Neuronal stem cell (in vitro differentiated cells): ENCODE results near the gene MYOF.
"Not testable (repeated sequence)": the region's sequence is repeated elsewhere in the genome, so short reads cannot be mapped to it uniquely, and the experiment has no call there.

Experiments
- DNase-seq: peaks from one replicate; pipeline ENCODE4 v3.0.0-alpha.2; 2013; ENCODE audit warnings: low spot score
- H2AFZ ChIP-seq: one replicate; pipeline ENCODE4 v1.6.1; 2013; ENCODE audit warnings: mild to moderate bottlenecking, low read length, inconsistent platforms
- H2AK5ac ChIP-seq: 2 replicates; pipeline ENCODE4 v1.6.1; 2013; ENCODE audit warnings: low read depth, mild to moderate bottlenecking, inconsistent platforms, low read length, moderate library complexity, mixed read lengths
- H2BK120ac ChIP-seq: 2 replicates; pipeline ENCODE4 v1.6.1; 2013; ENCODE audit warnings: low read depth, mild to moderate bottlenecking, inconsistent platforms, low read length, moderate library complexity, mixed read lengths
- H2BK12ac ChIP-seq: one replicate; pipeline ENCODE4 v1.6.1; 2013; ENCODE audit warnings: low read length, inconsistent platforms
- H2BK15ac ChIP-seq: 2 replicates; pipeline ENCODE4 v1.6.1; 2013; ENCODE audit warnings: mild to moderate bottlenecking, low read length, inconsistent platforms, mixed read lengths
- H2BK5ac ChIP-seq: one replicate; pipeline ENCODE4 v1.6.1; 2013; ENCODE audit warnings: inconsistent platforms, mild to moderate bottlenecking, low read length, moderate library complexity
- H3K14ac ChIP-seq: one replicate; pipeline ENCODE4 v1.6.1; 2013; ENCODE audit warnings: low read length, inconsistent platforms
- H3K18ac ChIP-seq: 2 replicates; pipeline ENCODE4 v1.6.1; 2013; ENCODE audit warnings: low read length, inconsistent platforms
- H3K23ac ChIP-seq: 2 replicates; pipeline ENCODE4 v1.6.1; 2013; ENCODE audit warnings: low read depth, mild to moderate bottlenecking, mixed read lengths, low read length, inconsistent platforms; ENCODE audit not compliant: poor library complexity
- H3K27ac ChIP-seq: replicated peaks from 3 replicates; pipeline ENCODE4 v1.5.1; 2013; ENCODE audit warnings: low read length, inconsistent platforms
- H3K27me3 ChIP-seq, 3 experiments: 2 replicates each; pipeline ENCODE4 v1.6.1; 2013; ENCODE audit warnings: low read length in 3 of 3, mild to moderate bottlenecking in 2 of 3, inconsistent platforms in 1 of 3, low read depth in 1 of 3, mixed read lengths in 1 of 3, moderate library complexity in 1 of 3; ENCODE audit not compliant: control insufficient read depth in 3 of 3, insufficient read depth in 3 of 3
- H3K36me3 ChIP-seq, 2 donors: replicated peaks in 1 of 2; 2 replicates each; pipeline ENCODE4 v1.6.1; 2013; ENCODE audit warnings: low read length in 2 of 2; ENCODE audit not compliant: control insufficient read depth in 2 of 2, insufficient read depth in 2 of 2
- H3K4ac ChIP-seq: 2 replicates; pipeline ENCODE4 v1.6.1; 2013; ENCODE audit warnings: inconsistent platforms, mild to moderate bottlenecking, low read length, moderate library complexity
- H3K4me1 ChIP-seq, 2 donors: 1 replicate in 1 of 2; 2 replicates in 1 of 2; pipeline ENCODE4 v1.6.1; 2013; ENCODE audit warnings: low read length in 2 of 2, low read depth in 1 of 2; ENCODE audit not compliant: control insufficient read depth in 2 of 2, insufficient read depth in 1 of 2
- H3K4me2 ChIP-seq: one replicate; pipeline ENCODE4 v1.6.1; 2013; ENCODE audit warnings: mild to moderate bottlenecking, low read length, inconsistent platforms; ENCODE audit not compliant: insufficient read depth, poor library complexity, severe bottlenecking
- H3K4me3 ChIP-seq, 2 donors: 2 replicates each; pipeline ENCODE4 v1.5.1; 2013; ENCODE audit warnings: low read length in 2 of 2, mild to moderate bottlenecking in 2 of 2, inconsistent platforms in 1 of 2, moderate library complexity in 1 of 2
- H3K79me1 ChIP-seq: one replicate; pipeline ENCODE4 v1.6.1; 2013; ENCODE audit warnings: low read depth, mild to moderate bottlenecking, inconsistent platforms, low read length, moderate library complexity
- H3K9ac ChIP-seq: one replicate; pipeline ENCODE4 v1.6.1; 2013; ENCODE audit warnings: mild to moderate bottlenecking, low read depth, low read length, inconsistent platforms; ENCODE audit not compliant: poor library complexity
- H3K9me3 ChIP-seq, 2 donors: replicated peaks in 1 of 2; 2 replicates each; pipeline versions ENCODE3 to v1.6.1; 2013; ENCODE audit warnings: low read length in 2 of 2, mild to moderate bottlenecking in 2 of 2, inconsistent platforms in 1 of 2, low read depth in 1 of 2, mixed read lengths in 1 of 2, moderate library complexity in 1 of 2; ENCODE audit not compliant: control insufficient read depth in 2 of 2, insufficient read depth in 1 of 2
- H4K8ac ChIP-seq: one replicate; pipeline ENCODE4 v1.6.1; 2013; ENCODE audit warnings: low read depth, mild to moderate bottlenecking, inconsistent platforms, low read length, moderate library complexity
- H4K91ac ChIP-seq: one replicate; pipeline ENCODE4 v1.6.1; 2013; ENCODE audit warnings: low read length, low read depth, mild to moderate bottlenecking, inconsistent platforms; ENCODE audit not compliant: poor library complexity
- WGBS, 2 donors: extraction: QIAGEN DNeasy Blood & Tissue Kit; methylation state at CpG; one replicate each; pipeline ENCODE4 v1.1.7; 2013; ENCODE audit warnings: missing lambda C conversion rate in 2 of 2, mixed read lengths in 1 of 2; ENCODE audit not compliant: insufficient read length in 2 of 2, insufficient replicate concordance in 1 of 2; ENCODE audit errors: extremely low coverage in 2 of 2; 5-methylcytosine and 5-hydroxymethylcytosine counted together

Gene MYOF

GRCh38 chr10:93363891-93364648 lies 118.1 kb downstream of the MYOF start:
- H3K4me3 ChIP-seq, result no peak overlapping the region
- H2BK5ac ChIP-seq, result no peak overlapping the region
- no peak overlapping the region for H2AK5ac ChIP-seq
- H2AFZ ChIP-seq, result no peak overlapping the region
- H3K4me1 ChIP-seq, result peaks cover 0 to 2% of the 10 kb centered on the region in 2 donors
- H3K27ac ChIP-seq, result no peak overlapping the region
- H3K14ac ChIP-seq, result no peak overlapping the region
- no peaks in the 10 kb centered on the region for H3K27me3 ChIP-seq
- no peak overlapping the region for H2BK120ac ChIP-seq
- H3K79me1 ChIP-seq, result no peaks in the 10 kb centered on the region
- no peak for DNase-seq
- H3K9ac ChIP-seq, result no peak overlapping the region
- no peak overlapping the region for H3K4ac ChIP-seq
- H3K23ac ChIP-seq, result no peak overlapping the region
- H4K91ac ChIP-seq, result no peak overlapping the region
- no peak overlapping the region for H3K4me2 ChIP-seq
- H4K8ac ChIP-seq, result no peak overlapping the region
- no peak overlapping the region for H2BK12ac ChIP-seq
- H3K9me3 ChIP-seq, result no peaks in the 10 kb centered on the region
- H3K18ac ChIP-seq, result no peak overlapping the region
- H2BK15ac ChIP-seq, result no peak overlapping the region
- H3K36me3 ChIP-seq, result peaks cover 0 to 38% of the 10 kb centered on the region in 2 donors
- no CpG with 5 or more reads among the region's 22 CpGs for WGBS, 2 donors

GRCh38 chr10:93358398-93358797 lies 123.7 kb downstream of the MYOF start:
- H3K79me1 ChIP-seq, H3K4ac ChIP-seq, H3K9me3 ChIP-seq, H4K91ac ChIP-seq, H3K14ac ChIP-seq, H2BK15ac ChIP-seq, H3K27ac ChIP-seq, H3K18ac ChIP-seq, H4K8ac ChIP-seq, H2BK5ac ChIP-seq, H3K9ac ChIP-seq, H3K27me3 ChIP-seq, H3K4me2 ChIP-seq, H2AFZ ChIP-seq, H3K4me3 ChIP-seq, DNase-seq, H3K4me1 ChIP-seq, H2BK12ac ChIP-seq, H2AK5ac ChIP-seq, H3K23ac ChIP-seq, H2BK120ac ChIP-seq: not testable (repeated sequence)
- peaks cover 0 to 42% of the 10 kb centered on the region in 2 donors for H3K36me3 ChIP-seq
- WGBS, 2 donors, result no CpG with 5 or more reads among the region's 4 CpGs

GRCh38 chr10:93357680-93358079 lies 124.5 kb downstream of the MYOF start:
- Histone ChIP-seq H3K9ac (no peak overlapping the region), H3K4me1 (peaks cover 0 to 5% of the 10 kb centered on the region in 2 donors), H3K27ac (no peak overlapping the region), H3K27me3 (no peaks in the 10 kb centered on the region), H3K23ac (no peak overlapping the region), H2BK15ac (no peak overlapping the region), H3K4ac (no peak overlapping the region), H4K8ac (no peak overlapping the region), H2AFZ (no peak overlapping the region), H3K4me3 (no peak overlapping the region), H2AK5ac (no peak overlapping the region), H2BK12ac (no peak overlapping the region), H4K91ac (no peak overlapping the region), H3K36me3 (peaks cover 0 to 42% of the 10 kb centered on the region in 2 donors), H2BK120ac (no peak overlapping the region), H3K14ac (no peak overlapping the region), H3K79me1 (no peaks in the 10 kb centered on the region), H3K4me2 (no peak overlapping the region), H2BK5ac (no peak overlapping the region), H3K18ac (no peak overlapping the region), H3K9me3 (no peaks in the 10 kb centered on the region)
- WGBS, 2 donors, result no CpG with 5 or more reads among the region's 5 CpGs
- DNase-seq, result peak; percentile 14

GRCh38 chr10:93356516-93356915 lies 125.6 kb downstream of the MYOF start:
- Histone ChIP-seq H3K14ac (no peak overlapping the region), H2AFZ (no peak overlapping the region), H3K9ac (no peak overlapping the region), H2BK15ac (no peak overlapping the region), H4K8ac (no peak overlapping the region), H3K23ac (no peak overlapping the region), H3K9me3 (no peaks in the 10 kb centered on the region), H4K91ac (no peak overlapping the region), H3K27me3 (no peaks in the 10 kb centered on the region), H3K79me1 (no peaks in the 10 kb centered on the region), H3K4ac (no peak overlapping the region), H3K4me2 (no peak overlapping the region), H2BK12ac (no peak overlapping the region), H2BK120ac (no peak overlapping the region), H3K27ac (no peak overlapping the region), H2AK5ac (no peak overlapping the region), H2BK5ac (no peak overlapping the region), H3K36me3 (peaks cover 0 to 49% of the 10 kb centered on the region in 2 donors), H3K18ac (no peak overlapping the region), H3K4me1 (peaks cover 0 to 5% of the 10 kb centered on the region in 2 donors), H3K4me3 (no peak overlapping the region)
- DNase-seq, result no peak
- WGBS, 2 donors, result no CpG with 5 or more reads among the region's 6 CpGs
